IMR-90 (cell line): ENCODE measurements around the gene SLC26A11. TPM values are rescaled to one million over a fixed set of nuclear protein-coding genes. Genes with fewer than 3 reads are reported as not detected.

Source experiments
- ATAC-seq: fragments of 200-7000 bp; cut with Tn5 transposase; 2 replicates; pipeline ENCODE4 v1.9.1; 2020; ENCODE audit warnings: low read depth, mild to moderate bottlenecking, moderate library complexity
- BruUV-seq: library from RNA; stranded (reverse); fragments of 400-500 nt; replicated peaks from 2 replicates; lab custom pipeline; 2021; lab: Mats Ljungman, UMichigan
- CTCF ChIA-PET: fragments of 300-600 bp; formaldehyde crosslinking; extraction: SDS; loops from one replicate; lab custom pipeline; 2021; ENCODE audit warnings: antibody characterized with exemption; lab: Yijun Ruan, JAX
- POLR2A ChIA-PET: fragments of 300-600 bp; sonication (Branson Sonifier 250); formaldehyde crosslinking; loops from one replicate; lab custom pipeline; 2022; ENCODE audit warnings: antibody characterized with exemption; ENCODE audit not compliant: unreplicated experiment; lab: Charles Lee
- DNase-seq: peaks from one replicate; pipeline ENCODE4 v3.0.0; 2013
- H2AFZ ChIP-seq: replicated peaks from 2 replicates; pipeline ENCODE3; 2013; ENCODE audit warnings: low read length, mild to moderate bottlenecking; ENCODE audit not compliant: poor library complexity
- H2AK5ac ChIP-seq: 2 replicates; pipeline ENCODE4 v1.6.1; 2013; ENCODE audit warnings: low read depth, low read length, inconsistent platforms
- H2AK9ac ChIP-seq: replicated peaks from 2 replicates; pipeline ENCODE3; 2013; ENCODE audit warnings: mild to moderate bottlenecking, low read depth, low read length, moderate library complexity; ENCODE audit not compliant: poor library complexity
- H2BK120ac ChIP-seq: 2 replicates; pipeline ENCODE4 v1.6.1; 2013; ENCODE audit warnings: low read depth, low read length, inconsistent platforms
- H2BK15ac ChIP-seq: 3 replicates; pipeline ENCODE4 v1.6.1; 2013; ENCODE audit warnings: low read depth, low read length, inconsistent platforms
- H2BK20ac ChIP-seq: 2 replicates; pipeline ENCODE4 v1.6.1; 2013; ENCODE audit warnings: low read depth, mild to moderate bottlenecking, inconsistent platforms, low read length, moderate library complexity
- H2BK5ac ChIP-seq: 2 replicates; pipeline ENCODE4 v1.6.1; 2013; ENCODE audit warnings: mild to moderate bottlenecking, low read depth, low read length, inconsistent platforms; ENCODE audit not compliant: poor library complexity, severe bottlenecking
- H3K14ac ChIP-seq: replicated peaks from 2 replicates; pipeline ENCODE4 v1.6.1; 2013; ENCODE audit warnings: low read depth, low read length, inconsistent platforms
- H3K18ac ChIP-seq: 2 replicates; pipeline ENCODE4 v1.6.1; 2013; ENCODE audit warnings: low read depth, low read length, control low read depth
- H3K23ac ChIP-seq: 2 replicates; pipeline ENCODE4 v1.6.1; 2013; ENCODE audit warnings: low read depth, low read length, inconsistent platforms
- H3K27ac ChIP-seq: 2 replicates; pipeline ENCODE4 v1.5.1; 2013; ENCODE audit warnings: mild to moderate bottlenecking, control low read depth, low read length; ENCODE audit not compliant: insufficient read depth
- H3K27me3 ChIP-seq: 2 replicates; pipeline ENCODE4 v1.6.1; 2013; ENCODE audit warnings: low read length; ENCODE audit not compliant: control insufficient read depth, insufficient read depth
- H3K36me3 ChIP-seq: 2 replicates; pipeline ENCODE4 v1.6.1; 2013; ENCODE audit warnings: low read length, mixed read lengths; ENCODE audit not compliant: control insufficient read depth, insufficient read depth
- H3K4ac ChIP-seq: 2 replicates; pipeline ENCODE4 v1.6.1; 2013; ENCODE audit warnings: low read depth, low read length, inconsistent platforms
- H3K4me1 ChIP-seq: 2 replicates; pipeline ENCODE4 v1.6.1; 2013; ENCODE audit warnings: low read length, mixed read lengths; ENCODE audit not compliant: control insufficient read depth, insufficient read depth
- H3K4me2 ChIP-seq: 2 replicates; pipeline ENCODE4 v1.6.1; 2013; ENCODE audit warnings: low read depth, mild to moderate bottlenecking, control low read depth, low read length, moderate library complexity
- H3K4me3 ChIP-seq: 2 replicates; pipeline ENCODE4 v1.5.1; 2013; ENCODE audit warnings: low read depth, mild to moderate bottlenecking, control low read depth, low read length, moderate library complexity; ENCODE audit not compliant: insufficient read depth
- H3K56ac ChIP-seq: 2 replicates; pipeline ENCODE4 v1.6.1; 2013; ENCODE audit warnings: low read length, inconsistent platforms; ENCODE audit not compliant: insufficient read depth; ENCODE audit errors: extremely low read depth
- H3K79me1 ChIP-seq, 2 experiments: 2 replicates each; pipeline ENCODE4 v1.6.1; 2013; ENCODE audit warnings: low read length in 2 of 2, inconsistent platforms in 1 of 2, low read depth in 1 of 2
- H3K9ac ChIP-seq: 2 replicates; pipeline ENCODE4 v1.6.1; 2013; ENCODE audit warnings: low read depth, low read length, control low read depth
- H3K9me1 ChIP-seq: 2 replicates; pipeline ENCODE4 v1.6.1; 2013; ENCODE audit warnings: low read length, inconsistent platforms; ENCODE audit not compliant: insufficient read depth
- H3K9me3 ChIP-seq: 2 replicates; pipeline ENCODE4 v1.6.1; 2013; ENCODE audit warnings: low read length; ENCODE audit not compliant: control insufficient read depth, insufficient read depth
- H4K20me1 ChIP-seq: 2 replicates; pipeline ENCODE4 v1.6.1; 2013; ENCODE audit warnings: low read length, inconsistent platforms; ENCODE audit not compliant: insufficient read depth
- H4K5ac ChIP-seq: 2 replicates; pipeline ENCODE4 v1.6.1; 2013; ENCODE audit warnings: mild to moderate bottlenecking, low read depth, low read length, control low read depth
- H4K8ac ChIP-seq, 2 experiments: 2 replicates each; pipeline ENCODE4 v1.6.1; 2013; ENCODE audit warnings: low read depth in 2 of 2, low read length in 2 of 2, control low read depth in 1 of 2, inconsistent platforms in 1 of 2
- H4K91ac ChIP-seq: 2 replicates; pipeline ENCODE4 v1.6.1; 2013; ENCODE audit warnings: low read depth, low read length, inconsistent platforms; ENCODE audit not compliant: insufficient read depth
- BHLHE40 ChIP-seq: fragments of 150-350 bp; IDR thresholded peaks from 2 replicates; pipeline ENCODE4 v1.6.1; 2016; ENCODE audit warnings: mild to moderate bottlenecking, low read depth, low read length
- CEBPB ChIP-seq: IDR thresholded peaks from 2 replicates; pipeline ENCODE4 v1.6.1; 2012; ENCODE audit warnings: low read depth, low read length, improper control_type of control experiment
- FOS ChIP-seq: fragments of 150-350 bp; IDR thresholded peaks from 2 replicates; pipeline ENCODE4 v1.6.1; 2016; ENCODE audit warnings: low read depth, low read length
- MXI1 ChIP-seq: IDR thresholded peaks from 2 replicates; pipeline ENCODE4 v1.6.1; 2012; ENCODE audit warnings: low read depth, mild to moderate bottlenecking, low read length, moderate library complexity, borderline replicate concordance
- RAD21 ChIP-seq: IDR thresholded peaks from 2 replicates; pipeline ENCODE4 v1.6.1; 2012; ENCODE audit warnings: low read length, improper control_type of control experiment
- RFX5 ChIP-seq: IDR thresholded peaks from 2 replicates; pipeline ENCODE4 v1.8.0; 2012; ENCODE audit warnings: low read depth, mild to moderate bottlenecking, low read length, moderate library complexity
- SMC3 ChIP-seq: fragments of 150-350 bp; IDR thresholded peaks from 2 replicates; pipeline ENCODE4 v1.6.1; 2016; ENCODE audit warnings: low read depth, mild to moderate bottlenecking, antibody characterized with exemption, low read length, moderate library complexity
- WGBS, 2 experiments: methylation state at CpG; one replicate each; pipeline versions ENCODE4 v1.1.5 to v1.1.7; 2013; ENCODE audit warnings: missing lambda C conversion rate in 2 of 2; ENCODE audit not compliant: insufficient read length in 1 of 2; ENCODE audit errors: extremely low coverage in 2 of 2; 5-methylcytosine and 5-hydroxymethylcytosine counted together
- dilution Hi-C: fragments of 300-500 bp; cut with HindIII; formaldehyde crosslinking; loops from one replicate; pipeline ENCODE4 v1.14.3; 2018; ENCODE audit warnings: low sequenced_read_pairs; ENCODE audit not compliant: unreplicated experiment
- in situ Hi-C: fragments of 300-500 bp; cut with MboI; formaldehyde crosslinking; loops from 3 replicates; pipeline ENCODE4 v1.14.3; 2019; ENCODE audit warnings: low sequenced_read_pairs, inconsistent platforms, mixed read lengths
- intact Hi-C: fragments of 100-400 bp; cut with micrococcal nuclease; formaldehyde crosslinking; loops from 2 replicates; pipeline ENCODE4 v1.10.0; 2022
- polyA plus RNA-seq, 3 experiments: library from polyadenylated mRNA; depleted of rRNA; stranded (reverse); fragments of >200 nt; gene quantifications; 2 replicates each; pipeline ENCODE4 v1.2.3, GENCODE V29; 2012; ENCODE audit warnings: low replicate concordance in 1 of 3
- total RNA-seq: library from RNA; depleted of rRNA; stranded (reverse); fragments of >200 nt; gene quantifications from 2 replicates; pipeline ENCODE4 v1.2.3, GENCODE V29; 2012

The SLC26A11 gene
- total and polyA plus RNA-seq, 2 of the 4 experiments (the other 2 are of a cell fraction): 3.2 to 15.6 TPM

DNA sequence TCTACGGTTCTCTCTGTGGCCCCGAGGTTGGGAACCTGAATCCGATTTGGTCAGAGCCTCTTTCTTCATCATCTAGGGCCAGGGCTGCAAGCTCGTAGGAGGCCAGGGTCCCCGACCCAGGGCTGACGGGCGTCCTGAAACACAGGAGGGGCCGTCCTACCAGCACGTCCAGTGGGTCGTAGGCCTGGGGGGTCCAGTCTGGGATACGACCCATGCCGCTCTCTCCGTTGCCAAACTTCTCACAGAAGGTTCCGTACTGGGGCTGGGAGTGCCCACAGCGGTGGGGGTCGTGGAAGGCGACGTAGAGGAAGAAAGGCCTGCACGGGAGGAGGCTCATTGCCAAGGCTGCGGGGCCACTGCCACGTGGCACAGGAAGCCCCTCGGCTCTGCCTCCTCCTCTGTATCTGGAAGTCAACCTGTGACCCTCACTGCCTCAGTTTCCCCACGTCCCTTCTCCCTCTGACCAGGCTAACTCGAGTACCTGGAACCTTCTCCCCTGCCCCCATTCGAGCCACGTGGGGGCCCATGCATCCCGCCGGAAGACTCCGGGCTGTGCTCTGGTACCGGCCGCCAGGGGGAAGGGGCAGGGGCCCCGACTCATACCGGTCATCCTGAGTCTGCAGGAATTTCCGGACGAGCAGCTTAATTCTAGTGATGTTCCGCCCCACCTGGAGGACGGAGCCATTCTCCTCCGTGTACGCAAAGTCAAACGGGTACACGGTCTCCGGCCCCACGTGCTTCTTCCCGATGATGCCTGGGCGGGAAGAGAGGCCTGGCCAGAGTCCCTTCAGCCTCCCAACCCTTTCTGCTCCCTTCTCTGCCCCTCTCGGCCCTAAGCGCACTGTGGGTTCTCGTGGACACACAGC is 6.0 kb upstream of the SLC26A11 start:
- no peak overlapping the region for H2BK120ac ChIP-seq
- H3K27me3 ChIP-seq: no peaks in the 10 kb centered on the region
- dilution Hi-C loops (no loop called here), intact Hi-C loops (no loop called here), in situ Hi-C loops (no loop called here)
- H4K20me1 ChIP-seq: peaks cover 32% of the 10 kb centered on the region
- H3K4me2 ChIP-seq: no peak overlapping the region
- no peak overlapping the region for H3K18ac ChIP-seq
- H3K9me3 ChIP-seq: no peaks in the 10 kb centered on the region
- H3K79me1 ChIP-seq: peaks cover 22 to 29% of the 10 kb centered on the region in 2 experiments
- ATAC-seq (no peak), DNase-seq (no peak)
- POLR2A ChIA-PET: no interaction called here
- H3K9me1 ChIP-seq: peaks cover 26% of the 10 kb centered on the region
- no peak overlapping the region for H4K8ac ChIP-seq
- H3K9ac ChIP-seq: no peak overlapping the region
- no peak overlapping the region for H4K91ac ChIP-seq
- H3K36me3 ChIP-seq: peaks cover 76% of the 10 kb centered on the region
- H3K14ac ChIP-seq: no peak overlapping the region
- H2BK5ac ChIP-seq: no peak overlapping the region
- no peak overlapping the region for H4K5ac ChIP-seq
- H2BK15ac ChIP-seq: no peak overlapping the region
- 95% methylated on average over 35 of the region's 48 CpGs; no CpG with 5 or more reads in 1 of the 2 experiments for WGBS, 2 experiments
- no peak for TF ChIP-seq BHLHE40
- TF ChIP-seq RAD21: no peak
- TF ChIP-seq FOS: no peak
- no peak for TF ChIP-seq SMC3
- no peak for TF ChIP-seq MXI1
- no peak for TF ChIP-seq CEBPB
- TF ChIP-seq RFX5: no peak
- no peak overlapping the region for H3K23ac ChIP-seq
- H3K27ac ChIP-seq: no peak overlapping the region
- no peak overlapping the region for H3K4ac ChIP-seq
- H3K56ac ChIP-seq: no peak overlapping the region
- H2AFZ ChIP-seq: no peak overlapping the region
- H3K4me1 ChIP-seq: peaks cover 2% of the 10 kb centered on the region; the same call in 1 of the 2 replicates
- H3K4me3 ChIP-seq: no peak overlapping the region
- H2BK20ac ChIP-seq: no peak overlapping the region
- BruUV-seq: no TSS peak
- no peak overlapping the region for H2AK9ac ChIP-seq
- no peak overlapping the region for H2AK5ac ChIP-seq
- CTCF ChIA-PET: no interaction called here
